Epithelial cell of esophagus (primary cell): ENCODE data around the gene FITM1.

ENCODE experiments used
- DNase-seq: peaks from one replicate; pipeline ENCODE4 v3.0.0; 2010; ENCODE audit warnings: low read depth
- H3K4me3 ChIP-seq: 2 replicates; pipeline ENCODE4 v1.5.1; 2011; ENCODE audit warnings: mild to moderate bottlenecking, low read length, control low read depth
- TF ChIP-seq, protein P1 (sequence below): IDR thresholded peaks from 2 replicates; pipeline ENCODE4 v1.5.1; 2011; ENCODE audit warnings: low read depth, mild to moderate bottlenecking, low read length, control low read depth, inconsistent platforms; ENCODE audit not compliant: insufficient read depth; ENCODE audit errors: missing control alignments

FITM1 gene

DNA sequence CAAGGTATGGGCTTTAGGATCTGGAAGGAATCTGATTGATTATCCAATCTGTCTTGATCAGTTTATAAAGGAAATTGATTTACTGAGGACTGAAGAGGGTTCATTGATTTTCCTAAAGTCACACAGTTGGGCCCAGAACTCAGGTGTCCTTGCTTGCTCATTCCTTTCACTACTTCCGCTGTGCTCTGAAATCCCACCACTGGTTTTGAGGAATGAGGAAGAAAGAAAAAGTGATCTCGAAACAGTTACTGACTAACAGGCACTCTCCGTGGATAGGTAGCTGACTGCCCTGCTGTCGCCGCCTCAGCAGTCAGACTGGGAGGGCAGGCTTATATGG, at the start of gene FITM1:
FITM1 (plus strand) TSS at position 280 of the 337 bp plus-strand sequence. CDS start 905 bp downstream, outside the sequence.
- H3K4me3 ChIP-seq = no peak within 1 kb of the TSS
- no peak for DNase-seq
- TF ChIP-seq, protein P1, sequence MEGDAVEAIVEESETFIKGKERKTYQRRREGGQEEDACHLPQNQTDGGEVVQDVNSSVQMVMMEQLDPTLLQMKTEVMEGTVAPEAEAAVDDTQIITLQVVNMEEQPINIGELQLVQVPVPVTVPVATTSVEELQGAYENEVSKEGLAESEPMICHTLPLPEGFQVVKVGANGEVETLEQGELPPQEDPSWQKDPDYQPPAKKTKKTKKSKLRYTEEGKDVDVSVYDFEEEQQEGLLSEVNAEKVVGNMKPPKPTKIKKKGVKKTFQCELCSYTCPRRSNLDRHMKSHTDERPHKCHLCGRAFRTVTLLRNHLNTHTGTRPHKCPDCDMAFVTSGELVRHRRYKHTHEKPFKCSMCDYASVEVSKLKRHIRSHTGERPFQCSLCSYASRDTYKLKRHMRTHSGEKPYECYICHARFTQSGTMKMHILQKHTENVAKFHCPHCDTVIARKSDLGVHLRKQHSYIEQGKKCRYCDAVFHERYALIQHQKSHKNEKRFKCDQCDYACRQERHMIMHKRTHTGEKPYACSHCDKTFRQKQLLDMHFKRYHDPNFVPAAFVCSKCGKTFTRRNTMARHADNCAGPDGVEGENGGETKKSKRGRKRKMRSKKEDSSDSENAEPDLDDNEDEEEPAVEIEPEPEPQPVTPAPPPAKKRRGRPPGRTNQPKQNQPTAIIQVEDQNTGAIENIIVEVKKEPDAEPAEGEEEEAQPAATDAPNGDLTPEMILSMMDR = no peak

DNA sequence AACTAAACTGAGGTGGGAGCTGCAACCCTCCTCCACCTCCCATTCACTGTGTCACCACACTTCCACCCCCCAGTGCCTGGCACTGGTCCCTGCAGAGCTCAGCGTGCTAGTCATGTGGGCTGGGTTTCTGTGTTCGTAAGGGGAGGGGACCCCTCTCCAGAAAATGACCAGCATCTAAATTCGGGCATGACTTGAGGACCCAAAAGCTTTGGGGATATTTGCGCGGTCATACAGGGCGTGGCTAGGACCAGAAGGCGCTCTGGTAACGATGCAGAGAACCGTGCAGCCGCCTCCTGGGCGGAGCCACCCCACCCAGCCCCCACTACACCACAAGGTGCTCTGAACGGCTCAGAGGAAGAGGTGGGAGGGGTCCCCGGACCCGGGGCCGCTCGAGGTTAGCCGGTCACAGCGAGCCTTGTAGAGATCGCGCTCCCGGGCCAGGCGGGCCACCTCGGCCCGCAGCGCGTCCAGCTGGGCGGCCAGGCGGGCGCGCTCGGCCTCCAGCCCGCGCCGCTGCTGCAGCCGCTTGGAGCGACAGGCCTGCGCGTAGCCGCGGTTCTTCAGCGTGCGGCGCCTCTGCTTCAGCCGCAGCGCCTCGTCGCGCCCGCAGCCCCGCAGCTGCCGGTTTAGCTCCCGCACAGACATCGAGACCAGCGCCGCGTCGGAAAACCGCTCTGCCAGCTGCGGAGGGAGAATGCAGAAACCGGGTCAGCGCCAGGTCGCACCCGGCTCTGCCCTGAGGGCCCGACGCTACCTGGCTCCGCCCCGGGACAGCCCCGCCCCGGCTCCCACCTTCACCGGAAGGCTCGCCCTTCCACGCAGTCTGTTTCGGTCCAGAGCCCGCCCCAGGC, 49.3 kb upstream of the FITM1 start:
- DNase-seq = peak; percentile 30
- H3K4me3 ChIP-seq = peak overlapping the region; percentile 46
- TF ChIP-seq, protein P1 = no peak

- no peak for DNase-seq
- TF ChIP-seq, protein P1 = no peak
- H3K4me3 ChIP-seq = no peak overlapping the region
Observed at GRCh38 chr14:24081739-24082211, 48.7 kb upstream of the FITM1 start.

DNA sequence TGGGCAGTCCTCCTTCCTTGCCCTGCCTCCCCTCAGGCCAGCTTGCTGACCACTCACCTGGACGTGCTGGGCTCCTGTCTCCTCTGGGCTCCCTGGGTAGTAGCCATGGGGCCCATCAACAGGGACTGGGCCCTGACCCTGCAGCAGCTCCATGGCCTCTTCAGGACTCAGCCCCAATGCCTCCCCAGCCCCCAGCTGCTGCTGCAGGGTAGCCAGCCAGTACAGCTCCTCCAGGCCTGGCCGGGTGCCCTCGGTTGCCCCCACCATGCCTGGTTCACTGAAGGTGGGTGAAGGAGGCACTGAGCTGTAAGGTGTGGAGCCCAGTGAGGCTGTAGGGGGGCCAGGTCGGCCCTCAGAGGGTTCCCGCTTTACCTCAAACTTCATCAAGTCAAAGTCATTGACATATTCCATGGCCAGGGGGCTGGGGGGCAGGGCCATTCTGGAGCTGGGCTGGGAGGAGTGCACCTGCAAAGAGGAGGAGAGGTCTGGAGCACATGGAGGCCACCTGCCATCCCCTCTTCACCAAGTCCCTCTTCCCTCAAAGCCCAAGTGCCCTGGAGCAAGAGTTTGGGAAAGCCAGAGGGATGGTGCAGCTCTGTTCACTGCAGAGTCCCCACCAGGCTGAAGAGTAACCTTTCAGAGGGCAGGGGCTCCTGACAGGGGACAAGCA, 47.9 kb upstream of the FITM1 start:
- DNase-seq = no peak
- H3K4me3 ChIP-seq = no peak overlapping the region
- TF ChIP-seq, protein P1 = no peak

GRCh38 chr14:24083462-24083861, 47.0 kb upstream of the FITM1 start:
- no peak for DNase-seq
- no peak overlapping the region for H3K4me3 ChIP-seq
- TF ChIP-seq, protein P1 = no peak

DNA sequence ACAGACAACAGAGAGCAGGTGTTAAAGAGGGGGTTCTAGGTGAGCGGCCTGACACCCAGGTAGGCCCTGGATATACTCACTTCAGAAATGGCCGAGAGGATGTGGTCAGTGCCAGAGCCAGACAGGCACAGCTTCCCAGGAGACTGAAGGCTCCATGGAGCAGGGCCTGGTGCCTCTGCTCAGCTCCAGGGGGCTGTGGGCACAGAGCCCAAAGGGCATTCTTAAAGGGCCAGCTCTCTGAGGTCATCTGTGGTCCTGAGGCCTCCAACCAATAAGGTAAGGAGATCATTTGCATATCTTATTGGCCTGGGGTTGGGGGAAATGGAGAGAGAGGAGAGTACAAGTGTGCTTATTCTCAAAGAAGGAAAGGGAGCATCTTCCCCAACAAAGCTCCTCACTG, 46.0 kb upstream of the FITM1 start:
- TF ChIP-seq, protein P1 = no peak
- no peak overlapping the region for H3K4me3 ChIP-seq
- DNase-seq = no peak
